RWPE2 (cell line): ENCODE data around the gene TBC1D21.

ENCODE experiments used
- ATAC-seq: fragments of 200-7000 bp; cut with Tn5 transposase; 3 replicates; pipeline ENCODE4 v1.9.1; 2021; ENCODE audit warnings: low read depth
- DNase-seq: peaks from one replicate; pipeline ENCODE4 v3.0.0-alpha.2; 2020; ENCODE audit warnings: low spot score
- H3K27ac ChIP-seq: fragments of 450-650 bp; 2 replicates; pipeline ENCODE4 v1.5.1; 2017; ENCODE audit warnings: mild to moderate bottlenecking; ENCODE audit not compliant: poor library complexity, severe bottlenecking
- H3K27me3 ChIP-seq: fragments of 250-450 bp; sonication (Bioruptor Pico); 2 replicates; pipeline ENCODE4 v1.5.1; 2021; ENCODE audit warnings: mild to moderate bottlenecking, moderate library complexity; ENCODE audit not compliant: insufficient read depth, poor library complexity, severe bottlenecking
- H3K36me3 ChIP-seq: fragments of 250-450 bp; sonication (Bioruptor Pico); 2 replicates; pipeline ENCODE4 v1.5.1; 2020; ENCODE audit warnings: low read depth, mild to moderate bottlenecking, moderate library complexity
- H3K4me1 ChIP-seq: fragments of 250-450 bp; sonication (Bioruptor Pico); 2 replicates; pipeline ENCODE4 v1.5.1; 2021; ENCODE audit warnings: mild to moderate bottlenecking, moderate library complexity; ENCODE audit not compliant: insufficient read depth, poor library complexity, severe bottlenecking
- H3K4me3 ChIP-seq: fragments of 250-450 bp; sonication (Bioruptor Pico); 2 replicates; pipeline ENCODE4 v1.5.1; 2021; ENCODE audit warnings: mild to moderate bottlenecking, moderate library complexity; ENCODE audit not compliant: severe bottlenecking
- H3K9me3 ChIP-seq: fragments of 250-450 bp; sonication (Bioruptor Pico); 2 replicates; pipeline ENCODE4 v1.5.1; 2021; ENCODE audit warnings: mild to moderate bottlenecking, moderate library complexity; ENCODE audit not compliant: severe bottlenecking
- TF ChIP-seq, protein P1 (sequence below): fragments of 450-650 bp; IDR thresholded peaks from one replicate; pipeline ENCODE4 v1.5.1; 2017; ENCODE audit warnings: mild to moderate bottlenecking, moderate library complexity; ENCODE audit not compliant: poor library complexity, severe bottlenecking

The TBC1D21 gene

DNA sequence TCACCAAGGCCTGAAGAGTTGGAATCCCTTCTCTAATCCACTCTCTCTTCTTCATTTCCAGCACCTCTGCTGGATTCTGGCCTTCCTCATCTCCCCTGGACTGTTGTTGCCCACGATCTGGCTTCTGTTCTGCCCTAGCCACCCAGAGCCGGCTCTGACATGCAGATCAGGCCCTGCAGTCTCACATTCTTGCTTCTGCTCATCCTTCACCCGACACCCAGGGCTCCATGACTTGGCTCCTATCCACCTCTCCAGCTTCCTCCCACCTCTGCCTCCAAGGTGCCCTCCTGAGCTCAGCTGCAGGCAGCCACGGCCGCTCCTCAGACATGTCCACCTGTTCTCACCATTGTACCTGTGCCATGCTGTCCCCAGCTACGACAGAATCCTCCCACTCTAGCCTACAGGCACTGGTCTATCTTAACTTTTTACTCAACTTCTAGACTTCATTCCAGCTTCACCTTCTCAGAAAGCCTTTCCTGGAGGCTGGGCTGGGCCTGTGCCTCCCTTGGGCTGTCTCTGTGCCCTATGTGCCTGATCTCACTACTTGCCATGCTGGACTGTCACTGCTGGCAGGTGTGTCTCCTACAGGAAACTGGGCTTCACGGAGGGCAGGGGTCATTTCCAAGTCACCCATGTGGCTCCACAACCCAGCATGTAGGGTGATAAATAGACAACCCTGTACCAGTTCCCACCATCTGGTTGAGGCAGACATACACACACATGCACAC is 16.0 kb upstream of the TBC1D21 start:
- ATAC-seq (no peak), DNase-seq (peak; percentile 55)
- no peaks in the 10 kb centered on the region for H3K9me3 ChIP-seq
- no peak overlapping the region for H3K4me3 ChIP-seq
- TF ChIP-seq, protein P1, sequence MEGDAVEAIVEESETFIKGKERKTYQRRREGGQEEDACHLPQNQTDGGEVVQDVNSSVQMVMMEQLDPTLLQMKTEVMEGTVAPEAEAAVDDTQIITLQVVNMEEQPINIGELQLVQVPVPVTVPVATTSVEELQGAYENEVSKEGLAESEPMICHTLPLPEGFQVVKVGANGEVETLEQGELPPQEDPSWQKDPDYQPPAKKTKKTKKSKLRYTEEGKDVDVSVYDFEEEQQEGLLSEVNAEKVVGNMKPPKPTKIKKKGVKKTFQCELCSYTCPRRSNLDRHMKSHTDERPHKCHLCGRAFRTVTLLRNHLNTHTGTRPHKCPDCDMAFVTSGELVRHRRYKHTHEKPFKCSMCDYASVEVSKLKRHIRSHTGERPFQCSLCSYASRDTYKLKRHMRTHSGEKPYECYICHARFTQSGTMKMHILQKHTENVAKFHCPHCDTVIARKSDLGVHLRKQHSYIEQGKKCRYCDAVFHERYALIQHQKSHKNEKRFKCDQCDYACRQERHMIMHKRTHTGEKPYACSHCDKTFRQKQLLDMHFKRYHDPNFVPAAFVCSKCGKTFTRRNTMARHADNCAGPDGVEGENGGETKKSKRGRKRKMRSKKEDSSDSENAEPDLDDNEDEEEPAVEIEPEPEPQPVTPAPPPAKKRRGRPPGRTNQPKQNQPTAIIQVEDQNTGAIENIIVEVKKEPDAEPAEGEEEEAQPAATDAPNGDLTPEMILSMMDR, result no peak
- no peaks in the 10 kb centered on the region for H3K4me1 ChIP-seq
- no peak overlapping the region for H3K27ac ChIP-seq
- H3K36me3 ChIP-seq, result no peaks in the 10 kb centered on the region
- peaks cover 19% of the 10 kb centered on the region for H3K27me3 ChIP-seq

DNA sequence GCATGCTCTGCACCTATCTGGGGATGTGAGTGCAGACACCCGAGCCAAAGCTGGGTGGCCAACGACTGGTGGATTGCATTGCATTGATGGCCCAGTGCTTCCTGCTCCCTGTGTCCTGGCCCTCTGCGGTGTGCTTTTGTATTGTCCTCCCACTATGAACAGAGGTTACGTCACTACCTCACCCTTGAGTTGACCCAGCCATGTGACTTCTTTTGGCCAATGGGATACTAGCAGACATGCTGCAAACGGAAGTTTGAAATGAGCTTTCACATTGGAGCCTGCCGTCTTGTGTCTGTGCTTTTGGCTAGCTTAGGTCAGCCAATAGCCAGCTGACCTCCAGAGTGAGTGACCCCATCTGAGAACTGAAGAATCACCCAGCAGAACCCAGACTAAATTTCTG is 15.3 kb upstream of the TBC1D21 start:
- H3K4me3 ChIP-seq, result no peak overlapping the region
- H3K9me3 ChIP-seq, result no peaks in the 10 kb centered on the region
- H3K27me3 ChIP-seq, result peaks cover 21% of the 10 kb centered on the region
- DNase-seq (peak; percentile 49), ATAC-seq (no peak)
- H3K4me1 ChIP-seq, result no peaks in the 10 kb centered on the region
- H3K27ac ChIP-seq, result no peak overlapping the region
- H3K36me3 ChIP-seq, result no peaks in the 10 kb centered on the region
- TF ChIP-seq, protein P1, result no peak

DNA sequence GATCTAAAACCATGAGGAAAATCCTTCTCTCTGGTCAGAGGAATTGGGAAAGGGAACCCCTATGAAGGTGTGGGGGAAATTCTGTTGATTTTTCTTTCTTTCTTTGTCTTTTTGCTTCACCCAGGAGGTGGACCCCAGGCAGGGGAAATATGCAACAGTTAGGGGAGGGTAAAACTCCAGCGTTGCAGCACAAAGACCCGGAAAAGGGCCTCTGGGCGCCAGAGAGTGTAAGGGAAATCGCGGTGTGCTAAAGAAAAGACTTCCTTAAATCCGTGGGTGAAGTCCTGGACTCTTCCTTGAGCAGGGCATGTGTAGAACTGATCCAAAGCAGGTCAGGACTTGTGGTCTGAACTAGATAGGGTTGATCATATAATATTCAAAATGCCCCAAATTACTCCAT is 11.1 kb upstream of the TBC1D21 start:
- no peak for ATAC-seq
- Histone ChIP-seq H3K4me3 (no peak overlapping the region), H3K36me3 (no peaks in the 10 kb centered on the region), H3K4me1 (peaks cover 3% of the 10 kb centered on the region), H3K9me3 (peaks cover 7% of the 10 kb centered on the region), H3K27me3 (peaks cover 42% of the 10 kb centered on the region), H3K27ac (no peak overlapping the region)
- peak; percentile 22 for DNase-seq
- TF ChIP-seq, protein P1, result no peak

DNA sequence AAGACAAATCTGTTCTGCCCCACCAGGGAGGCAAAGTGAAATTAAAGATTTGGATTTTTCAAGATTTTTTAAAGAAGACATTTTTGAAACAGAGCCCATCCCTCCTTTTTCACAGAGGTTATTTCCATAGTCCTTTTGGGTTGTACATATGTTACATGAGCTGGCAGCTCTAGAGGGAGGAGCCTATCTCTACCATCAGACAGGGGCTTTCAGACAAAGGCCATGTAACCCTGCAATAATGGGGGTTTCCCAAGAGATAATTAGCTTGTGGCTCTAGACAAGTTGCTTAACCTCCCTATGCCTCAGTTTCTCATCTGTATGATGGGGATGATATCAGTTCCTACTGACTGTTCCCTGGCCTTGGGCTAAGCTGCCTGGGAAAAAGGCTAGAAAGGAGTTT is 8.0 kb upstream of the TBC1D21 start:
- H3K36me3 ChIP-seq, result no peaks in the 10 kb centered on the region
- H3K4me1 ChIP-seq, result peaks cover 3% of the 10 kb centered on the region
- H3K27ac ChIP-seq, result no peak overlapping the region
- no peak overlapping the region for H3K4me3 ChIP-seq
- TF ChIP-seq, protein P1, result no peak
- ATAC-seq (no peak), DNase-seq (no peak)
- H3K9me3 ChIP-seq, result peaks cover 7% of the 10 kb centered on the region
- H3K27me3 ChIP-seq, result peaks cover 56% of the 10 kb centered on the region

DNA sequence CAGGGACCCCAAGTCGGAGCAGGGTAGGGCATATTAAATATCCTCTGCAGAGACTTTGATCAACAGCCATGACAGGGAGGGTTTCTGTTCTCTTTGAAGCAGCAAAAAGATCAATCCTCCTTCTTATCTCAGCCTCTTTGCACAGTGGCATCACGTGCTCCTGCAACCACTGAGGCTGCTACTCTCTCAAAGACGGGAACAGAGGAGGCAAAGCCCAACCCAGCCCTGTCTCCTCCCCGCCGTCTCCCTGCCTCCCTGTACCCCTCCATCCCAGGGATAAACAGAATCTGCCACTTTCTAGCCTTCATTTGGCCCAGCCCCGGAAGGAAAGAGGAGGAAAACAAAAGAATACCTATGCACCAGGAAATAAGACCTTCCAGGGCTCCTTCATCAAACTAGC is 7.5 kb upstream of the TBC1D21 start:
- H3K36me3 ChIP-seq, result no peaks in the 10 kb centered on the region
- no peak overlapping the region for H3K4me3 ChIP-seq
- peaks cover 7% of the 10 kb centered on the region for H3K9me3 ChIP-seq
- H3K27ac ChIP-seq, result no peak overlapping the region
- DNase-seq (peak; percentile 29), ATAC-seq (no peak)
- H3K4me1 ChIP-seq, result peaks cover 3% of the 10 kb centered on the region
- peaks cover 55% of the 10 kb centered on the region for H3K27me3 ChIP-seq
- TF ChIP-seq, protein P1, result no peak
